GM12874 (cell line): ENCODE data around the gene CIAO2B.

Experiments used
- CTCF ChIP-seq: IDR thresholded peaks from 2 replicates; pipeline ENCODE4 v1.5.1; 2011; ENCODE audit warnings: low read depth, mild to moderate bottlenecking, control low read depth, low read length, moderate library complexity; ENCODE audit not compliant: insufficient read depth

Gene CIAO2B

GRCh38 chr16:66886914-66887313 lies 47.3 kb downstream of the CIAO2B start:
- TF ChIP-seq CTCF, result no peak

- no peak for TF ChIP-seq CTCF
Measured at GRCh38 chr16:66886321-66886720, 47.9 kb downstream of the CIAO2B start.

GRCh38 chr16:66885491-66885890 lies 48.7 kb downstream of the CIAO2B start:
- TF ChIP-seq CTCF, result no peak

GRCh38 chr16:66882702-66883101 lies 51.5 kb downstream of the CIAO2B start:
- TF ChIP-seq CTCF, result no peak
